Keratinocyte (primary cell): ENCODE measurements around the gene ACSL6.

Experiments used
- CTCF ChIP-seq, 3 experiments: IDR thresholded peaks in 1 of 3; conservative IDR thresholded peaks in 1 of 3; optimal IDR thresholded peaks in 1 of 3; 2 replicates in 2 of 3; 3 replicates in 1 of 3; pipeline versions ENCODE3 to v1.5.1; 2011; ENCODE audit warnings: low read length in 3 of 3, mild to moderate bottlenecking in 3 of 3, moderate library complexity in 2 of 3, control low read depth in 1 of 3, inconsistent platforms in 1 of 3; ENCODE audit not compliant: insufficient read depth in 2 of 3; ENCODE audit errors: extremely low read depth in 1 of 3
- EZH2 ChIP-seq: IDR thresholded peaks from one replicate; pipeline ENCODE4 v1.6.1; 2012; ENCODE audit warnings: inconsistent platforms, mild to moderate bottlenecking, low read length, moderate library complexity

DNA sequence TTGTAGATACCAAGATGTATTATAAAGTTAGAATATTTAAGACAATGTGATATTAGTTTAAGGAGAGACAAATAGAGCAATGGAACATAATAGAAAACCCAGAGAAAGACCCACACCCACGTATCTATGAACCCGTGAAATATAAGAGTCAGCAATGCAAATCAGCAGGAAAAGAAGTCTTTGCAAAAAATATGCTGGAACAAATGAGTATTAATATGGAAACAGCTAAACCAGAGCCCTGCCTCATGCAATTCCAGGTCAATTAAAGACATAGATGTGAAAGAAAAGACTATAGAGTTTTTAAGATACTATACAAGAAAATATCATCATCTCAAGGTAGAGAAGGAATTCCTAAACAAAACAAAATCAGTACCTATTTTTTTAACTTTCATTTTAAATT, 25.9 kb upstream of the ACSL6 start:
- TF ChIP-seq CTCF (optimal IDR thresholded peaks at IDR 0.05 in 1 of 3, IDR thresholded peaks at IDR 0.05 in 1 of 3, conservative IDR thresholded peaks at IDR 0.05 in 1 of 3; ENCODE audit: extremely low read depth in 1 of 3, insufficient read depth in 2 of 3, low read length in 3 of 3) (no peak), EZH2 (no peak)
